Panc1 (cell line): ENCODE results near the gene SLCO2B1. TPM values are rescaled to one million over a fixed set of nuclear protein-coding genes. Genes with fewer than 3 reads are reported as not detected.

Experiments
- ATAC-seq: fragments of 200-7000 bp; cut with Tn5 transposase; 2 replicates; pipeline ENCODE4 v1.9.1; 2020; ENCODE audit warnings: mild to moderate bottlenecking, moderate library complexity
- BruUV-seq: library from RNA; stranded (reverse); fragments of 400-500 nt; replicated peaks from 2 replicates; lab custom pipeline; 2021; lab: Mats Ljungman, UMichigan
- CTCF ChIA-PET: fragments of 300-600 bp; sonication (Branson Sonifier 250); formaldehyde crosslinking; loops from one replicate; lab custom pipeline; 2022; ENCODE audit warnings: antibody characterized with exemption; lab: Charles Lee
- POLR2A ChIA-PET: fragments of 300-600 bp; sonication (Branson Sonifier 250); formaldehyde crosslinking; loops from one replicate; lab custom pipeline; 2022; ENCODE audit warnings: antibody characterized with exemption; lab: Charles Lee
- DNase-seq: peaks from one replicate; pipeline ENCODE4 v3.0.0-alpha.2; 2010; ENCODE audit warnings: low read depth, low spot score
- H3K27ac ChIP-seq: 2 replicates; pipeline ENCODE4 v1.5.1; 2011; ENCODE audit warnings: mild to moderate bottlenecking, low read length, inconsistent platforms
- H3K27me3 ChIP-seq: fragments of 200-500 bp; sonication (Bioruptor generic); 2 replicates; pipeline ENCODE4 v1.6.0; 2014; ENCODE audit warnings: low read length, inconsistent platforms; ENCODE audit not compliant: control insufficient read depth, insufficient read depth
- H3K36me3 ChIP-seq: fragments of 200-500 bp; sonication (Bioruptor generic); 2 replicates; pipeline ENCODE4 v1.5.1; 2014; ENCODE audit warnings: inconsistent platforms, mild to moderate bottlenecking, low read length, moderate library complexity; ENCODE audit not compliant: control insufficient read depth, insufficient read depth
- H3K4me1 ChIP-seq: 2 replicates; pipeline ENCODE4 v1.5.1; 2011; ENCODE audit warnings: inconsistent platforms, mild to moderate bottlenecking, low read length, moderate library complexity; ENCODE audit not compliant: control insufficient read depth, insufficient read depth
- H3K4me3 ChIP-seq, 2 experiments: 2 replicates each; pipeline ENCODE4 v1.5.1; 2011 to 2012; ENCODE audit warnings: low read depth in 2 of 2, low read length in 2 of 2, mild to moderate bottlenecking in 2 of 2, inconsistent platforms in 1 of 2, moderate library complexity in 1 of 2
- H3K9me3 ChIP-seq: fragments of 200-500 bp; sonication (Bioruptor generic); 2 replicates; pipeline ENCODE4 v1.5.1; 2014; ENCODE audit warnings: low read depth, mild to moderate bottlenecking, inconsistent platforms, low read length, moderate library complexity; ENCODE audit not compliant: control insufficient read depth, insufficient read depth
- CTCF ChIP-seq: fragments of 450-650 bp; IDR thresholded peaks from 2 replicates; pipeline ENCODE4 v1.5.1; 2017; ENCODE audit warnings: mild to moderate bottlenecking
- POLR2AphosphoS5 ChIP-seq: IDR thresholded peaks from 2 replicates; pipeline ENCODE4 v1.6.1; 2012; ENCODE audit warnings: mild to moderate bottlenecking, low read depth, low read length, moderate library complexity
- SIN3A ChIP-seq: IDR thresholded peaks from 2 replicates; pipeline ENCODE4 v1.6.1; 2012; ENCODE audit warnings: low read depth, mild to moderate bottlenecking, low read length, moderate library complexity, borderline replicate concordance; ENCODE audit not compliant: insufficient read depth
- TCF7L2 ChIP-seq: IDR thresholded peaks from 2 replicates; pipeline ENCODE4 v1.6.1; 2011; ENCODE audit warnings: mild to moderate bottlenecking, low read depth, low read length, inconsistent platforms
- in situ Hi-C: cut with HindIII; loops from 2 replicates; pipeline ENCODE4 v1.10.0; 2016; ENCODE audit warnings: low sequenced_read_pairs, low pct_unique_long_range_greater_than_20kb
- intact Hi-C: fragments of 100-400 bp; cut with micrococcal nuclease; formaldehyde crosslinking; loops from one replicate; pipeline ENCODE4 v1.10.0; 2022; ENCODE audit not compliant: unreplicated experiment
- total RNA-seq: library from RNA; stranded (reverse); gene quantifications from one replicate; pipeline ENCODE4 v1.2.1, GENCODE V29; 2021; ENCODE audit not compliant: unreplicated experiment
- TF ChIP-seq, protein P1 (sequence below), 2 experiments: IDR thresholded peaks; 2 replicates each; pipeline ENCODE4 v1.6.1; 2011 to 2012; ENCODE audit warnings: low read depth in 2 of 2, control low read depth in 1 of 2, low read length in 1 of 2, mild to moderate bottlenecking in 1 of 2, moderate library complexity in 1 of 2; ENCODE audit not compliant: insufficient read depth in 1 of 2

Gene SLCO2B1
- total RNA-seq, 1 experiment from 2014 or later, result 0.77 TPM

GRCh38 chr11:75135021-75135650 is 15.8 kb upstream of the SLCO2B1 start:
- H3K4me1 ChIP-seq, result no peaks in the 10 kb centered on the region
- no peak overlapping the region for H3K27ac ChIP-seq
- DNase-seq (no peak), ATAC-seq (no peak)
- ChIA-PET POLR2A (no interaction called here), CTCF (no interaction called here)
- no peaks in the 10 kb centered on the region for H3K9me3 ChIP-seq
- H3K27me3 ChIP-seq, result peaks cover 4% of the 10 kb centered on the region; the same call in 1 of the 2 replicates
- no peak for TF ChIP-seq CTCF
- TF ChIP-seq, protein P1, sequence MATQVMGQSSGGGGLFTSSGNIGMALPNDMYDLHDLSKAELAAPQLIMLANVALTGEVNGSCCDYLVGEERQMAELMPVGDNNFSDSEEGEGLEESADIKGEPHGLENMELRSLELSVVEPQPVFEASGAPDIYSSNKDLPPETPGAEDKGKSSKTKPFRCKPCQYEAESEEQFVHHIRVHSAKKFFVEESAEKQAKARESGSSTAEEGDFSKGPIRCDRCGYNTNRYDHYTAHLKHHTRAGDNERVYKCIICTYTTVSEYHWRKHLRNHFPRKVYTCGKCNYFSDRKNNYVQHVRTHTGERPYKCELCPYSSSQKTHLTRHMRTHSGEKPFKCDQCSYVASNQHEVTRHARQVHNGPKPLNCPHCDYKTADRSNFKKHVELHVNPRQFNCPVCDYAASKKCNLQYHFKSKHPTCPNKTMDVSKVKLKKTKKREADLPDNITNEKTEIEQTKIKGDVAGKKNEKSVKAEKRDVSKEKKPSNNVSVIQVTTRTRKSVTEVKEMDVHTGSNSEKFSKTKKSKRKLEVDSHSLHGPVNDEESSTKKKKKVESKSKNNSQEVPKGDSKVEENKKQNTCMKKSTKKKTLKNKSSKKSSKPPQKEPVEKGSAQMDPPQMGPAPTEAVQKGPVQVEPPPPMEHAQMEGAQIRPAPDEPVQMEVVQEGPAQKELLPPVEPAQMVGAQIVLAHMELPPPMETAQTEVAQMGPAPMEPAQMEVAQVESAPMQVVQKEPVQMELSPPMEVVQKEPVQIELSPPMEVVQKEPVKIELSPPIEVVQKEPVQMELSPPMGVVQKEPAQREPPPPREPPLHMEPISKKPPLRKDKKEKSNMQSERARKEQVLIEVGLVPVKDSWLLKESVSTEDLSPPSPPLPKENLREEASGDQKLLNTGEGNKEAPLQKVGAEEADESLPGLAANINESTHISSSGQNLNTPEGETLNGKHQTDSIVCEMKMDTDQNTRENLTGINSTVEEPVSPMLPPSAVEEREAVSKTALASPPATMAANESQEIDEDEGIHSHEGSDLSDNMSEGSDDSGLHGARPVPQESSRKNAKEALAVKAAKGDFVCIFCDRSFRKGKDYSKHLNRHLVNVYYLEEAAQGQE (IDR thresholded peaks at IDR 0.05; ENCODE audit: insufficient read depth in 1 of 2, low read depth in 2 of 2, low read length in 1 of 2), result no peak
- no peak for TF ChIP-seq SIN3A
- no peak for TF ChIP-seq POLR2AphosphoS5
- TF ChIP-seq TCF7L2, result no peak
- intact Hi-C loops, result no loop called here
- in situ Hi-C loops, result no loop called here
- H3K36me3 ChIP-seq, result no peaks in the 10 kb centered on the region
- H3K4me3 ChIP-seq, result no peak overlapping the region
- BruUV-seq, result no TSS peak

DNA sequence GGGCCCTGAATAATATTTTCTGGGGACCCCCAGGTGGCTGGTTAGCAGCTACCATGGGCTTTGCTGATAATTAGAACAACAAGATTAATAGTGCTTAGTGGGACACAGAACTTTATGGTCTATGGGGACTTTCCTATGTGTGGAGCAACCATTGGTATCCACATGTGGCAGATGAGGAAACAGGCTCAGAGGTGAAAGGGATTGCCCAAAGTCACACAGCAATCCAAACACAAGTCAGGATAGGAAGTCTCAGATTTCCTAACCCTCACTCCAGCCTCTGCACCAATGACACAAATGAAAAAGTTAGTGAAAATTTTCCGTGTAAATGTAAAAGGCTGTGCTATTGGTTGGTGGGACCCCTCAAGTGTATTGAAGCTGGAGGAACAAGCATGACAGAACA is 15.3 kb upstream of the SLCO2B1 start:
- ChIA-PET CTCF (no interaction called here), POLR2A (no interaction called here)
- Histone ChIP-seq H3K27me3 (peaks cover 4% of the 10 kb centered on the region; the same call in 1 of the 2 replicates), H3K9me3 (no peaks in the 10 kb centered on the region), H3K27ac (no peak overlapping the region), H3K36me3 (no peaks in the 10 kb centered on the region), H3K4me1 (no peaks in the 10 kb centered on the region), H3K4me3 (no peak overlapping the region)
- DNase-seq, result no peak
- TF ChIP-seq CTCF, result no peak
- TF ChIP-seq, protein P1 (IDR thresholded peaks at IDR 0.05; ENCODE audit: insufficient read depth in 1 of 2, low read depth in 2 of 2, low read length in 1 of 2), result no peak
- TF ChIP-seq TCF7L2, result no peak
- TF ChIP-seq POLR2AphosphoS5, result no peak
- TF ChIP-seq SIN3A, result no peak
- in situ Hi-C loops (no loop called here), intact Hi-C loops (no loop called here)
- BruUV-seq, result no TSS peak
- no peak for ATAC-seq
